Measurements from ENCODE around the gene EFCAB8. TPM values are rescaled to one million over a fixed set of nuclear protein-coding genes. Genes with fewer than 3 reads are reported as not detected.

EFCAB8 gene
- total RNA-seq, 1 experiment from 2014 or later, result not detected

DNA sequence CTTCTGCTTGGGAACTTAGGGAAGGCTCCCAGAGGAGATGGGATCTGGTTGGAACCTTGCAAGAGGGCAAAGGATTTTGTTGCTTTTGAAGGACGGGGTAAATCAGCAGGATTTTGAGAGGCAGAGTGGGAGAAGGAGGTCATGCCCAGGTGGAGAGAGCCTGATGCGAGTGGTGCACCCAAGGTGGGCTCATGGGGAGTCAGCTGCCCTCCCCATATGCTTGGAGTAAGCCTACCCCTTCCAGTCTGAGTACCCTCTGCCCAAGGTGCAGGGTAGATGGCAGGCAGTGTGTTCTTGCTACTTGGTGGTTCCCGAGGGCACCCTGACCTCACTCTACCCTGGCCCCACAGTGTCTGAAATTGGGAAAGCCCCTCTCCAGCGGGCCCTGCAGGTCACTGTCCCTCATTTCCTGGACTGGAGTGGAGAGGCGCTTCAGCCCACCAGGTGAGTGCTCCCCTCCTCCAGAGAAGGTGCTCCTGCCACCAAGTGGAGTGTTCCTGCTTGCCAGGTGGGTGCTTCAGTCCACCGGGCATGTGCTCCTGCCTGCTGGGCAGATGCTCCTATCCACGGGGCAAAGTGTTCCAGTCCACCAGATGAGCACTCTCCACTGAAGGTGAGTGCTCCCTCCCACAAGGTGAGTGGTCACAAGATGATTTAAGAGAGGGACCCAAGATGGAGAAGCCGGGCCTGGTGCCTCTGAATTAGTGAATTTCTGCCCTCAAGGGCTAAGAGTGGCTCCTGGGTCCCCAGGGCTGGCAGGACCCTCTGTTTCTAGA lies 152.1 kb downstream of the EFCAB8 start:
- no peak for DNase-seq
- Histone ChIP-seq H3K36me3 (ENCODE audit: low read depth) (no peaks in the 10 kb centered on the region), H3K4me2 (no peak overlapping the region), H3F3A (ENCODE audit: insufficient read depth, low read depth) (no peaks in the 10 kb centered on the region), H3K27me3 (ENCODE audit: insufficient read depth, low read depth) (peaks cover 92% of the 10 kb centered on the region), H4K20me1 (ENCODE audit: insufficient read depth) (no peaks in the 10 kb centered on the region), H3K4me3 (no peak overlapping the region), H3K79me2 (ENCODE audit: low read depth) (no peaks in the 10 kb centered on the region), H3K4me1 (replicated peaks; ENCODE audit: insufficient read depth) (no peaks in the 10 kb centered on the region), H3K27ac (no peak overlapping the region), H3K9me2 (ENCODE audit: insufficient read depth) (no peaks in the 10 kb centered on the region), H3K9me3 (ENCODE audit: insufficient read depth, low read depth) (no peaks in the 10 kb centered on the region), H2AFZ (no peak overlapping the region)
- intact Hi-C loops (cut with micrococcal nuclease; ENCODE audit: unreplicated experiment), result no loop called here
- no peak for TF ChIP-seq EZH2 (IDR thresholded peaks at IDR 0.05; ENCODE audit: low read depth)
- TF ChIP-seq, protein P1, sequence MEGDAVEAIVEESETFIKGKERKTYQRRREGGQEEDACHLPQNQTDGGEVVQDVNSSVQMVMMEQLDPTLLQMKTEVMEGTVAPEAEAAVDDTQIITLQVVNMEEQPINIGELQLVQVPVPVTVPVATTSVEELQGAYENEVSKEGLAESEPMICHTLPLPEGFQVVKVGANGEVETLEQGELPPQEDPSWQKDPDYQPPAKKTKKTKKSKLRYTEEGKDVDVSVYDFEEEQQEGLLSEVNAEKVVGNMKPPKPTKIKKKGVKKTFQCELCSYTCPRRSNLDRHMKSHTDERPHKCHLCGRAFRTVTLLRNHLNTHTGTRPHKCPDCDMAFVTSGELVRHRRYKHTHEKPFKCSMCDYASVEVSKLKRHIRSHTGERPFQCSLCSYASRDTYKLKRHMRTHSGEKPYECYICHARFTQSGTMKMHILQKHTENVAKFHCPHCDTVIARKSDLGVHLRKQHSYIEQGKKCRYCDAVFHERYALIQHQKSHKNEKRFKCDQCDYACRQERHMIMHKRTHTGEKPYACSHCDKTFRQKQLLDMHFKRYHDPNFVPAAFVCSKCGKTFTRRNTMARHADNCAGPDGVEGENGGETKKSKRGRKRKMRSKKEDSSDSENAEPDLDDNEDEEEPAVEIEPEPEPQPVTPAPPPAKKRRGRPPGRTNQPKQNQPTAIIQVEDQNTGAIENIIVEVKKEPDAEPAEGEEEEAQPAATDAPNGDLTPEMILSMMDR (conservative IDR thresholded peaks at IDR 0.05), result no peak
- BruUV-seq (replicated peaks), result no TSS peak
- CTCF ChIA-PET, result no interaction called here
- POLR2A ChIA-PET (ENCODE audit: unreplicated experiment), result no interaction called here

Other genes with a start within 250 kb of the EFCAB8 start
- 0.08 TPM in 1 of 2 replicates, not detected in the other for gene C20orf203, start 185.0 kb upstream of the EFCAB8 start, total RNA-seq (2021)
- 42.3 and 43.0 TPM in 2 replicates for gene COMMD7, start 115.5 kb upstream of the EFCAB8 start, total RNA-seq (2021)
- gene DNMT3B, start 96.5 kb upstream of the EFCAB8 start, total RNA-seq (2021), result 5.7 and 8.0 TPM in 2 replicates
- 113 and 154 TPM in 2 replicates for gene MAPRE1, start 39.0 kb upstream of the EFCAB8 start, total RNA-seq (2021)
- not detected in 2 replicates for gene SUN5, start 145.5 kb downstream of the EFCAB8 start, total RNA-seq (2021)
- not detected in 2 replicates for gene BPIFB2, start 148.8 kb downstream of the EFCAB8 start, total RNA-seq (2021)
- not detected in 2 replicates for gene BPIFB6, start 172.7 kb downstream of the EFCAB8 start, total RNA-seq (2021)
- gene BPIFB3, start 195.0 kb downstream of the EFCAB8 start, total RNA-seq (2021), result not detected in 2 replicates
- not detected in 2 replicates for gene BPIFB4, start 220.7 kb downstream of the EFCAB8 start, total RNA-seq (2021)